Measurements from ENCODE around the gene MACF1. TPM values are rescaled to one million over a fixed set of nuclear protein-coding genes. Genes with fewer than 3 reads are reported as not detected.
A peak's percentile ranks its signal among the peaks of the same experiment; 100 is the strongest.

Gene MACF1
- total and polyA plus RNA-seq, 10 donors: 50.8 to 641 (median 414) TPM

DNA sequence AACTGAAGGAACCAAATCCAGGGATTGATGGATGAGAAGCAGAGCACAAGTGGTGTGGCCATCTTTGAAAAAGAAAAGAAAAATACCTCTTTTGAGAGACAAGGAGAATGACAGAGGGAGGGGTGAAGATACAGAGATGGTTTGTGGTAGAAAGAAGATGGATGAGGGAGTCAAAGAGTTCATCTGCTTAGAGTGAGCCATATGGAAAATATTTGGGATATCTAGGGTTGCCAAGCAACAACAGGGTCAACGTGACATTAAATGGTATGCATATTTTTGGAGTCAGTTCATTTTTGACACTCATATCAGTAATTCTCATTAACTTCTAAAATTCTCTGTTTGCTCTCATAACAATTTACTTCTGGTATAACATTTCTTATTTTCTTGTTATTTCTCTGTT is 50.7 kb downstream of the MACF1 start:
- Histone ChIP-seq H3K27ac (peak overlapping the region in 2 of 8 donors; percentile 19), H3K4me1 (peaks cover 0 to 55% (median 25%) of the 10 kb centered on the region in 6 donors), H3K36me3 (peaks cover 2 to 99% (median 68%) of the 10 kb centered on the region in 6 donors), H3K9me3 (no peaks in the 10 kb centered on the region), H3K4me3 (no peak overlapping the region), H3K27me3 (replicated peaks in 1 of 7) (no peaks in the 10 kb centered on the region)
- no peak for DNase-seq
- WGBS, 5 donors: 43 to 91% (median 71%) methylated on average over 1 of the region's 1 CpG
- TF ChIP-seq POLR2A (IDR thresholded peaks at IDR 0.05) (no peak), POLR2AphosphoS5 (IDR thresholded peaks at IDR 0.05) (no peak)
- TF ChIP-seq, protein P1, sequence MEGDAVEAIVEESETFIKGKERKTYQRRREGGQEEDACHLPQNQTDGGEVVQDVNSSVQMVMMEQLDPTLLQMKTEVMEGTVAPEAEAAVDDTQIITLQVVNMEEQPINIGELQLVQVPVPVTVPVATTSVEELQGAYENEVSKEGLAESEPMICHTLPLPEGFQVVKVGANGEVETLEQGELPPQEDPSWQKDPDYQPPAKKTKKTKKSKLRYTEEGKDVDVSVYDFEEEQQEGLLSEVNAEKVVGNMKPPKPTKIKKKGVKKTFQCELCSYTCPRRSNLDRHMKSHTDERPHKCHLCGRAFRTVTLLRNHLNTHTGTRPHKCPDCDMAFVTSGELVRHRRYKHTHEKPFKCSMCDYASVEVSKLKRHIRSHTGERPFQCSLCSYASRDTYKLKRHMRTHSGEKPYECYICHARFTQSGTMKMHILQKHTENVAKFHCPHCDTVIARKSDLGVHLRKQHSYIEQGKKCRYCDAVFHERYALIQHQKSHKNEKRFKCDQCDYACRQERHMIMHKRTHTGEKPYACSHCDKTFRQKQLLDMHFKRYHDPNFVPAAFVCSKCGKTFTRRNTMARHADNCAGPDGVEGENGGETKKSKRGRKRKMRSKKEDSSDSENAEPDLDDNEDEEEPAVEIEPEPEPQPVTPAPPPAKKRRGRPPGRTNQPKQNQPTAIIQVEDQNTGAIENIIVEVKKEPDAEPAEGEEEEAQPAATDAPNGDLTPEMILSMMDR (IDR thresholded peaks at IDR 0.05 in 8 of 11, conservative IDR thresholded peaks at IDR 0.05 in 3 of 11): no peak
- intact Hi-C loops (cut with DNase I; ENCODE audit: low total_unique reads): loop anchor here (5.0 kb wide), 2 partner anchors 63 to 158 kb away; no protein-coding TSS in a partner anchor

DNA sequence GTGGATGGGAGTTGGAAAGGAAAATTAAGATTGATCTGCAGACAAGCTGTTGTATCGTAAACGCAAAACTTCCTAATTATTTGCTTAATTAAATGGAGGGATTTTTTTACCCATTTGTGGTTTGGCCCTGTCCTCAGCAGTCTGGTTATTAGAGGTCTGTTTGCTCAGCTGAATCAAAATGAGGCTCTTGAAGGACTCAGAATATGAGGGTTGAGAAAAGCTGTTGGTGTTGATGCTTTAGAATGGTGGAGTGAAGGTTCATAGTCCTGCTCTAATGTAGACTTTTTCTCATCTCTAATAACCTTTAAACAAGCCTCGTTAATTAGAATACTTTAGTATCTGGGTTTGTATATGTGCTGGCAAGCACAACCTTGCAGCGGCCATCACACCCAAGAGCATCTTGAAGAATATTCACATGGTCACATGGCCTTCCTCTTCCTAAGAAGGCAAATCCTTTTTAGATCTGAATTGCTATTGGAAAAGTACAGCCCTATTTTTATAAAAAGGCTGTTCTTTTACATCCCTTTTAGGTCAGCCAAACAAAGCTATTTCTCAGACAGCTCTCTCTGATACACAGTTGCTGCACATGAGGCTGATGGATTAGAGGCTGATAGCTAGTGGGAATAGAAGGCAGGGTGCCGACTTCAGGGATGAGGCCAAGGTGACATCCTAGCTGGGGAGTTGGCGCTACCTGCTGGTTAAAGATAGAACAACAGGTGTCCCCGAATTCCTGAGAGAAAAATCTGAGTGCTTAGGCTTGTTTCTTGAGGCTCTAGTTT is 53.8 kb downstream of the MACF1 start:
- TF ChIP-seq POLR2AphosphoS5 (IDR thresholded peaks at IDR 0.05) (peak in 1 of 3 donors; percentile 55), POLR2A (IDR thresholded peaks at IDR 0.05) (no peak)
- TF ChIP-seq, protein P1 (IDR thresholded peaks at IDR 0.05 in 8 of 11, conservative IDR thresholded peaks at IDR 0.05 in 3 of 11): peak; percentile 51 to 89 (median 83)
- H3K4me3 ChIP-seq: no peak overlapping the region
- intact Hi-C loops (cut with DNase I; ENCODE audit: low total_unique reads): loop anchor here (5.0 kb wide), 2 partner anchors 66 to 161 kb away; no protein-coding TSS in a partner anchor
- DNase-seq: no peak
- H3K27me3 ChIP-seq (replicated peaks in 1 of 7): no peaks in the 10 kb centered on the region
- H3K27ac ChIP-seq: peak overlapping the region in 6 of 8 donors; percentile 5 to 28 (median 19)
- no peaks in the 10 kb centered on the region for H3K9me3 ChIP-seq
- H3K36me3 ChIP-seq: peaks cover 2 to 85% (median 62%) of the 10 kb centered on the region in 6 donors
- WGBS, 5 donors: 39 to 53% (median 50%) methylated on average over 7 of the region's 7 CpGs
- peaks cover 9 to 65% (median 36%) of the 10 kb centered on the region in 6 donors for H3K4me1 ChIP-seq

DNA sequence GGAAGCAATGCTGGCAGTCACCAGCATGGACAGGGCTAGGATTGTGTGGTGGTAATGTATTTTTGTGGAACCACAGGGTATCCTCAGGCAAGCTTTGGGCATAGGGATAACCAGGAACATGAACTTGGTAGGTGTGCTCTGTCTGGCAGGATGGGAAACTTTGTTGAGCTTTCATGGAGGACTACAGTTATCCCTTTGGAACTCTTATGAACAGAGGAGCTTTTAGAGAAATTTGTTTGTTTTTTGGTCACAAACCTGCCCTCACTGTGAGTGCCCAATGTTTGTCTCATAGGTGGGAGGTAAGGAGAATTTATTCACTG is 54.4 kb downstream of the MACF1 start:
- Histone ChIP-seq H3K36me3 (peaks cover 2 to 80% (median 61%) of the 10 kb centered on the region in 6 donors), H3K27me3 (replicated peaks in 1 of 7) (no peaks in the 10 kb centered on the region), H3K4me3 (no peak overlapping the region), H3K27ac (peak overlapping the region in 6 of 8 donors; percentile 5 to 28 (median 19)), H3K9me3 (no peaks in the 10 kb centered on the region), H3K4me1 (peaks cover 9 to 62% (median 36%) of the 10 kb centered on the region in 6 donors)
- DNase-seq: no peak
- TF ChIP-seq POLR2A (IDR thresholded peaks at IDR 0.05) (no peak), POLR2AphosphoS5 (IDR thresholded peaks at IDR 0.05) (peak in 1 of 3 donors; percentile 0)
- TF ChIP-seq, protein P1 (IDR thresholded peaks at IDR 0.05 in 8 of 11, conservative IDR thresholded peaks at IDR 0.05 in 3 of 11): peak in 5 of 11 experiments; percentile 9 to 56 (median 23)
- intact Hi-C loops (cut with DNase I; ENCODE audit: low total_unique reads): loop anchor here (5.0 kb wide), 2 partner anchors 67 to 162 kb away; no protein-coding TSS in a partner anchor

DNA sequence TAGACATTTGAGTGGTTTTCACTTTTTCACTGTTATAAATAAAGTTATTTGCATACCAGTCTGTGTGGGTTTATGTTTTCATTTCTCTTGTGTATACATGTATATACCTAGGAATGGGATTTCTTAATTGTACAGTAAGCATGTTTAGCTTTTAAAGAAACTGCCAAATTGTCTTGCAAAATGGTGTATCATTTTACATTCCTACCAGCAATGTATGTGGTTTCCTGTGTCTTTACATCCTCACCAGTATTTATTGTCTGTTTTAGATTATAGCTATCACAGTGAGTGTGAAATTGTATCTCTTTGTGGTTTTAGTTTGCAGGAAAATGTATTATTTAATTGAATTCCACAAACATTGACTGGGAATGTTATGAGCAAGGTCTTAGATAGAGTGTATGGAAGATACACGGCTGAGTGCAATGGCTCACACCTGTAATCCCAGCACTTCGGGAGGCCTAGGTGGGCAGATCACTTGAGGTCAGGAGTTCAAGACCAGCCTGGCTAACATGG is 57.3 kb downstream of the MACF1 start:
- H3K9me3 ChIP-seq: no peaks in the 10 kb centered on the region
- WGBS, 5 donors: 57 to 89% (median 70%) methylated on average over 2 of the region's 2 CpGs
- no peak for DNase-seq
- peak overlapping the region in 1 of 8 donors; percentile 8 for H3K27ac ChIP-seq
- H3K27me3 ChIP-seq (replicated peaks in 1 of 7): no peaks in the 10 kb centered on the region
- TF ChIP-seq, protein P1 (IDR thresholded peaks at IDR 0.05 in 8 of 11, conservative IDR thresholded peaks at IDR 0.05 in 3 of 11): no peak
- TF ChIP-seq POLR2A (IDR thresholded peaks at IDR 0.05): no peak
- TF ChIP-seq POLR2AphosphoS5 (IDR thresholded peaks at IDR 0.05): no peak
- H3K36me3 ChIP-seq: peaks cover 0 to 52% (median 36%) of the 10 kb centered on the region in 6 donors
- peaks cover 12 to 72% (median 40%) of the 10 kb centered on the region in 6 donors for H3K4me1 ChIP-seq
- intact Hi-C loops (cut with DNase I; ENCODE audit: low total_unique reads): no loop called here
- no peak overlapping the region for H3K4me3 ChIP-seq

Measured in spleen (tissue), 11 donors.